NCI-H82 (cell line): ENCODE results near the gene GTF3C2.

ENCODE experiments used
- DNase-seq: peaks from one replicate; lab custom pipeline; 2025; lab: John Stamatoyannopoulos, UW

The GTF3C2 gene

DNA sequence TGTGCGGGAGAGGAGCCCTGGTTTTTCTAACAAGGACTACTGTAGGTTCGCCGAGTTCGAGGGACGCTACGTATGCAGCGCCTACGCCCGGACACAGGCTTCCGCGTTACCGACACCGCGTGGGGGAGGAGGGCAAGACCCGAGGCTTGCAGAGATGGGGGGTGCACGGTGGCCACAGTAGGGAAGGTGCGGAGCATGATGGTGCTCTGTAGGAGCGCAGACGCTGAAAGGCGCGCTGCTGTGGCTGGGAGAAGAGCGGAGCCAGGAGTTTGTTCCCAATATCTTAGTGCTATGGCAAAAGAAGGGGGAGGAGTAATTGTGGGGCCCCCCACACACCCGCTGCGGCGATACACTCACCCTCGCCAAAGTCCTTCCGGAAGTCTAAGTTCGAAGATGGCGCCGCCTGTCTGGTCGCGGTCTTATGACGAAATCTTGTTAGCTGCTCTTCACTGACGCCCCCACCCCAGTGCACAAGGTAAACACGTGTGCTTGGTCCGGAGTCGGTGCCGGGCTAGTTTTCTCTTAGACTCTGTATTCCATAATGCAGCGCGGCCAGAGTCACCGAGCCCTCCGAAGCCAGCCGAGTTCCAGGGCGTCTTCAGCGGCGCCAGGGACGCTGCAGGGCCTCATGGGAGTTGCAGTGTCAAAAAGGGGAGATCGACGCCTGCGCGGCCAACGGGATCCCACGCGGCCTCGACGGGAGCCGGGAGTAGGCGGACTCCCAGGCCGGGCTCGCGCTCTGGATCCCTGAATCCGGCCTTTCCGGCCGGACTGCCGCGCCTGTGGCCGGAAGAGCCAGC is at the start of gene GTF3C2:
Gene GTF3C2 (minus strand): TSS at position 383 of the 800 bp plus-strand sequence. CDS start 13,210 bp downstream, outside the sequence.
- peak; percentile 100 for DNase-seq

- DNase-seq = no peak
Observed at GRCh38 chr2:27400348-27401135, 44.0 kb upstream of the GTF3C2 start.

DNA sequence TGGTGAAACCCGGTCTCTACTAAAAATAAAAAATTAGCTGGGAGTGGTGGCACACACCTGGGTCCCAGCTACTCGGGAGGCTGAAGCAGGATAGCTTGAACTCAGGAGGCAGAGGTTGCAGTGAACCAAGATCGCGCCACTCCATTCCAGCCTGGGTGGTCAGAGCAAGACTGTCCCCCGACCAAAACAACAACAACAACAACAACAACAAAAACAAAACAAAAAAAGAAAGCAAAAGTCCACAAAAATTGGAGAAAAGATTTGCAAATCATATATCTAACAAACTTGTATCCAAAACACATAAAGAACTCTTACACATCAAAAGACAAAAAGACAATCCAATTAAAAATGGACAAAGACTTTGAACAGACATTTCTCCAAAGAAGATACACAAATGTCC is 42.4 kb upstream of the GTF3C2 start:
- no peak for DNase-seq

DNA sequence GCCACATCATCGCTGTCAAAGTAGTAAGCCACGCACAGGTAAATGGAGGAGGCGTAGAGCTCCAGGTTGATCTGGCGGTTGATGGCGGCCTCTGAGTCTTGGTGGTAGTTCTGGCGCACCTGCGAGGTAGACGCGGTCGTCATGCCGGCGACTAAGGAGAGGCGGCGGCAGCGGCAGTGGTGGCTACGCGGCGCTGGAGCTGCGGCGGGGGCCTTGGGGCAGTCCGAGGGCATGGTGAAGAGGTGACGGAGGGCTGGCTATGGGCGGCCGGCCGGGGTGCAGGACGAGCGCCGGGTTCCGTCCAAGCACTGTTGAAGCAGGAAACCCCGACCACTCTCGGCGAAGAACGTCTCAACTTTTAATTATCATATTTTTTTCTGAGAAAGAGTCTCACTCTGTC is 36.7 kb upstream of the GTF3C2 start:
- DNase-seq = no peak

GRCh38 chr2:27390822-27391679 is 34.5 kb upstream of the GTF3C2 start:
- DNase-seq = no peak

DNA sequence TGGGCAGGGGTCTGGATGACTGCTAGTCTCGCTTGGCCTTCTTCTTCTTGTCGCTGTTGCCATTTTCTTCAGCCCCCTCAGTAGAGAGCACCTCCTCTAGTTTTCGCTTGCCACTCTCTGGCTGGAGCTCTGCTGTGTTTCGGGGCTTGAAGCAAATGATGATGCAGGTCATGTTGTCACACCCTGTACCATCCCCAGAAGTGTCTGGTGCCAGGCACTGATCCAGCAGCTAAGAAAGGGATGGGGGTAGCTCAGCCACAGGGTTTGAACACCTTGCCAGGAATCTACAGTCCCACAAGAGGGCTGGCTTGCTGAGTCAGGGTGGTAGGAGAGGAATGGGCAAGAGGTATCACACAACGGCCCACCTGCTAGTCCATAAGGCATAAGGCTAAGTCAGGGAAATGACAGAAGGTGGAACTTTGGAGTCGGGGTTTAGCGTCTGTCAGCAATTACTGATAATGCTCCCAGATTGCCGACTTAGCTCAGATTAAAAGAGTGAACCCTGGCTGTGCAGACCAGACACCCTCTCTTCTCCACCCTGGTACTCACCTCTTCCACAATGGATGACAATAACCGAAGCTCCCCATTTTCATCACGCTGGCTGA is 25.1 kb upstream of the GTF3C2 start:
- peak; percentile 96 for DNase-seq

GRCh38 chr2:27380626-27381545 is 24.3 kb upstream of the GTF3C2 start, which contains the start of gene ZNF513:
TSS of gene ZNF513 (minus strand) at chr2:27380734. CDS start at chr2:27380526, 208 bp downstream.
- DNase-seq = peak; percentile 97

DNA sequence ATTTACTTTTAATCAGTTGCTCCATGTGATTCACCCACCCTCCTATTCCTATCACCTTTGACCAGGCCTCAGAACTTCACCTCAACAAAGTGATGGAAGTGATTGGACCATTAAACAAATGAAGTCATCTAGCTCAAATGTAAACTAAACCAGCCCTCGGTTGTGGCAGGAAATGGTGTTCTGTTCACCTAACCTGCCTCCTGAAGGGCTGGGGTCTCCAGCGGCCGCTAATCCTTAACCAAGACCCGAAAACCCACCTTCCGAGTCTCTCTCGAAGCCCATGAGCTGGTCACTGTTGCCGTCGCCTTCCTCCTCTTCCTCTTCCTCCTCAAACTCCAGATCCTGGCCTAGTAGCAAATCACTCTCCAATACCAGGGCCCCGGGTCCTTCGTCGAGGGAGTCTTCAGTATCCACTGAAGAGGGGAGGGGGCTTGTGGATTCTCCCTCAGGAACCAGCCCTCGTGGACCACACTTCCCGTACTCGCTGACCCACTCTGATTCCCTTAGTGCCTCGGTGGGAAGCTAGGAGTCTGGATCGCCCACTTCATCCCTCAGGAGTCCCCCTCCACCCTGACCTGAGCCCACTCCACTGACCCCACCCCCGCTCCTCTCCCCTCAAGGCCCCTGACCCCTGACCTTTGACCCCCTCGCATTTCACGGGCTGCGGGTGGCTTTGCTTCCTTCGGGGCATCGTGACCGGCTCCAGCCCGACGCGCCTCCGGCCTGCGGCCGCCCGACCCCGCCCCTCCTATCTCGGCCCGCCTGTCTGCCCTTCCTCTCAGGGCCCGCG is 23.5 kb upstream of the GTF3C2 start:
- peak; percentile 67 for DNase-seq

GRCh38 chr2:27379383-27379835 is 22.8 kb upstream of the GTF3C2 start:
- no peak for DNase-seq

DNA sequence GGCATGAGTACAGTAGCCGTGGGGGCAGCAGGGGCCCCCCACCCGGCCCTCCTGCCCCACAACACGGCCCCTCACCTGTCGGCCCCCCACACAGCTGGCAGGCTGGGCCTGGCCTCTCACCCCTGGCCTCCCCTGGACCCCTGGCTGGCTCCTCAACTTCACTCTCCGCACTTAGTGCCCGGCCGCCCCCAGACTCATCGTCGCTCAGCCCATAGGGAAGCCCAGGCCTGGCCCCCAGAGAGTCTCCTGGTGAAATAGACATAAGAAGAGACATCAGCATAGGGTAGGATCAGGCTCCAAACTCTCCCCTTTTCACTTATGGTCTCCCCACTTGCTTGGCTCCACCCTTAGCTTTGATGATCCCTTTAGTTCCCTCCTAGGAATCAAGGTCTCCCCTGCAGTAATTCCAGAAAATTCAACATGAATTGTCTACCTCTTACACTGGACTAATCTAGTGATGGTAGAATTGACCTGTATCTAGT is 22.3 kb upstream of the GTF3C2 start:
- DNase-seq = no peak

DNA sequence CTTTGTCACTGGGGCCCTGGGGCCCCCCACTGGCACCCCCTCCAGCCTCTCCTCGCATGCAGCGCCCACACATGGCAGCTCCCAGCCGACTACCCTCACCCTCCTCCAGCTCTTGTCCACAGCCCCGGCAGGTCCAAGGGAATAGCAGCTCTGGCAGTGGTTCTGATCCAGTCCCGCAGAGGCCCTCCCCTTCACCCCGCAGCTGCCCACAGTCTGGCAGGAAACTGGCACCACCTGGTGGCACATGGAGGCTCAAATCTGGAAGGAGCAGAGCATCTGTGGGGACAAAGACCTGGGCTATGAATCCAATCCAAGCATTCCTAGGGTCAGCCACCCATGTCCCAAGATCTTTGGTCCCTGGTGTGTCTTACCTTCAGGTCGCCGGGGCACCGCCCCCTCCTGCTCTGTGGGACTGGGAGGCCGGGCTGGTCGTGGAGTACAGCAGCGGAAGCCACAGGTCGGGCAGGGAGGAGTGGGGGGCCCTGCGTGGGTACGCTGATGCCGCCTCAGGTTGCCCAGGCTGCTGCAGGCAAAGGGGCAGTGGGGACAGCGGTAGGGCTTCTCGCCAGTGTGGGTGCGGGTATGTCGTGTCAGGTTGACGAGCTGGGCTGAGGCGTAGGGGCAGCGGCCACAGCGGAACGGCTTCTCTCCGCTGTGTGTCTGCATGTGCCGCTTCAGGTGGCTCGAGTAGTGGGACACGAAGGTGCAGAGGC is 21.7 kb upstream of the GTF3C2 start:
- DNase-seq = peak; percentile 26

GRCh38 chr2:27377618-27378095 is 21.1 kb upstream of the GTF3C2 start:
- DNase-seq = no peak

DNA sequence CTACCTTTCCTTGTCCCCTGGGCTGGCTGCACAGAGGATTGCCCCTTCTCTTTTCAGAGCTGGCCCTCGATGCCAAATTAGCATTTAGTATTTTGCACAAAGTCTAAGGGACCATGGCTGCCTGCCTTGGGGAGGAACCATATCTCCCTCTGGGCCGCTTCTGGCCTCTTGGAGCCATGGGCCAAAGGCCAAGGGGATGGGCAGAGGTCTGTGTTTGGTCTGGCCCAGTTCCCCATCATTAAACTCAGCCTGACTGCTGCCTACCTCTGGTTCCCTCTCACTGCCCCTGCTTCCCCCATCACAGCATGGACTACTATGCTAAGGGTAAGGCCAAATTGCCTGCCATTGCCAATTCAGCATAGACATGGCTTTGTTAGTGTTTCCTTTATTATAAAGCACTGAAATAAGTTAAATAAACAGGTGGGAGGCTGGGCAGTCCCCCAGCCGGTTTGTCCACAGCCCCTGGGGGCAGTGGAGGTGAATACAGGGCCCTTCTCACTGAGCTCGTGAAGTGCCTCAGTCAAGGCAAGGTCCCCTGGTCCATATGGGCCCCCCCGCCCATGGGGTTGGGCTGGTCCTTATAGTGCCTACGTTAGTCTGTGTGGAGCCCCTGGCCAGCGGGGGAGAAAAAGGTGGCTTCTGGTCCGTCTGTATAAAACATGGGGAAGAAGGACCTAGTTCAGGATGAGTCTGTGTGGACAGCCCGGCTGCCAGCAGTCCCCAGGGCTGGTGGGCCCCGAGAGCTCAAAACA is 20.5 kb upstream of the GTF3C2 start:
- no peak for DNase-seq

GRCh38 chr2:27376151-27376865 is 19.7 kb upstream of the GTF3C2 start:
- DNase-seq = no peak

- no peak for DNase-seq
Observed at GRCh38 chr2:27375513-27376099, 19.0 kb upstream of the GTF3C2 start.

DNA sequence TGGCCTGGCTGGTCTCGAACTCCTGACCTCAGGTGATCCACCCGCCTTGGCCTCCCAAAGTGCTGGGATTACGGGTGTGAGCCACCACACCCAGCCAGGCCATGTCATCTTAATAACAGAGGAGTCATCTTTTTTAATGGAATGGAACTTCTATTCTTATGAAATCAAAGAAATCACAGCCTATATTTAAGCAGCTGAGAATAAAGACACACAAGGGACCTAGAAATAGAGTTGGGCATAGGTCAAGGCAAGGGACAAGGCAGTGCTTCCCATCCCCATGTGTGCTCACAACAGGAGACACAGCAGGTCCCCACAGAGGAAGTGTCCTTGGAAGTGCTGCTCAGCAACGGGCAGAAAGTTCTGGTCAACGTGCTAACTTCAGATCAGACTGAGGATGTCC is 17.0 kb upstream of the GTF3C2 start:
- DNase-seq = no peak

- no peak for DNase-seq
Observed at GRCh38 chr2:27372937-27373336, 16.4 kb upstream of the GTF3C2 start.
